NCI-H345 treated with DMSO at 0.1 percent for 48 hours (cell line): ENCODE results near the gene DCTN3.

ENCODE experiments used
- DNase-seq: peaks from one replicate; lab custom pipeline; 2025; ENCODE audit not compliant: unreplicated experiment; lab: John Stamatoyannopoulos, UW

Gene DCTN3

DNA sequence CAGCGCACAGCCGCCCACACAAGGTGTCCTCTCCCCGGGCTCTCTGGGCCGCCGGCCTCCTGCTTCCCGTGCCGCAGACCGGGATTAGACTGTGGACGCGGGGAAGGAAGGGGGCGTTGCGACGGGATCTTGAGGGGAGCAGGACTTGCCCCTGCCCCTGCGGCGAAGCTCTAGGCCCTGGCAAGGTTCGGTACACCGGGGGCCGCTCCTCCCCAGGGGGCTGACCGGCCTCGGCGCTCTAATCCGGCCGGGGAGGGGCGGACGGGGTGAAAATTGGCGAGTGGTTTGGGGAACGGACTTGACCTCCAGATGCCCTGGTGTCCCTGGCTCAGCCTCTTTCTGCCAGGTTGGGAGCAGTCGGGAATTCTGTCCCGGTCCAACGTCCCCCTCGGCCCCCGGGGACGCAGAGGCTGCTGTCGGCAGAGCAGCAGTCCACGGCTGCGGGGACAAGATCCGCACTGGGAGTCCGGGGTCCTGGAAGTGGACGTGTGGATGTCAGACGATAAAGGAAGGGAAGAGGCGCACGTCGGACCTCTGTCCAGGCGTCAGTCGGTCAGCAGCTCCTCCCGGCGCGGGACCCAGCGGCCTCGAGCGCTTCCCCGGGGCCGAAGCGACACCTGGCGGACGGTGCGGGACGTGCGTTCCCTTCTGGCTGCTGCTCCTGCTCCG is 28.9 kb downstream of the DCTN3 start:
- DNase-seq = peak; percentile 51

GRCh38 chr9:34590381-34591247 is 29.7 kb downstream of the DCTN3 start:
- DNase-seq = no peak

DNA sequence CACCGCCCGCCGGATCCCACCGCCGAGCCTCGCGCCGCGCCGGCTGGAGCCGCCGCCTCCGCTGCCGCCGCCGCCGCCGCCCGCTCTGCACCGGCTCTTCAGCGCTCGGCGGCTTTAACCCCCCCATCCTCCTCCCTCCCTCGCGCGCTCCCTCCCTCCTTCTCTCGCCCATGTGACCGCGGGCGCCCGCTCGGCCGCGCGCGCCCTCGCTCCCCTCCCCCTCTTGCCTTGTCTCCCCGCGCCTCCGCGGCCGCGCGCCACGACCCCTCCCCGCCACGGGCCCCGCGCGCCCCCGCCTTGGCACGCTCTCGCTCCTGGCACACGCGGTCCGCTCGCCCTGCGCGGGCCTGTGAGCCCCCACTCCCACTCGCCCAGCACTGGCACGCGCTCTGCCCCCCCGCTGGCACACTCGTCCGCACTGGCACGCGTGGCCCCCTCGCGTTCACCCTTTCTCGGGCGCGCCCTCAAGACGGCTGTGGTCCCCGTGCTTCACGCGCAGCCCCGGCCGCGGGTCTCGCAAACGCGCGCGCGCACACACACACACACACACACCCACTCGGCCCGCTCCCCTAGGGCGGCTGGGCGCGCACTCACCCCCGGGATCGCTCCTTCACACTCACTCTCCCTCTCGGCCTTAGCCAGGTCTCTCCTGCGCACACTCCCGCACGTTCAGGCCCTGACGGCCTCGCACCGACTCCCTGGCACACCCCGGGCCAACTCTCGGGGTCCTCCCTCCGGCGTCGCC is 30.5 kb downstream of the DCTN3 start, which contains the start of gene CNTFR:
Gene CNTFR, minus strand, starts transcription at position 89 of the 745 bp plus-strand sequence. CDS start 20,743 bp downstream, outside the sequence.
- no peak for DNase-seq

GRCh38 chr9:34588671-34589635 is 31.3 kb downstream of the DCTN3 start:
- no peak for DNase-seq

- no peak for DNase-seq
These were observed 33.0 kb downstream of the DCTN3 start for GRCh38 chr9:34587271-34587670.

DNA sequence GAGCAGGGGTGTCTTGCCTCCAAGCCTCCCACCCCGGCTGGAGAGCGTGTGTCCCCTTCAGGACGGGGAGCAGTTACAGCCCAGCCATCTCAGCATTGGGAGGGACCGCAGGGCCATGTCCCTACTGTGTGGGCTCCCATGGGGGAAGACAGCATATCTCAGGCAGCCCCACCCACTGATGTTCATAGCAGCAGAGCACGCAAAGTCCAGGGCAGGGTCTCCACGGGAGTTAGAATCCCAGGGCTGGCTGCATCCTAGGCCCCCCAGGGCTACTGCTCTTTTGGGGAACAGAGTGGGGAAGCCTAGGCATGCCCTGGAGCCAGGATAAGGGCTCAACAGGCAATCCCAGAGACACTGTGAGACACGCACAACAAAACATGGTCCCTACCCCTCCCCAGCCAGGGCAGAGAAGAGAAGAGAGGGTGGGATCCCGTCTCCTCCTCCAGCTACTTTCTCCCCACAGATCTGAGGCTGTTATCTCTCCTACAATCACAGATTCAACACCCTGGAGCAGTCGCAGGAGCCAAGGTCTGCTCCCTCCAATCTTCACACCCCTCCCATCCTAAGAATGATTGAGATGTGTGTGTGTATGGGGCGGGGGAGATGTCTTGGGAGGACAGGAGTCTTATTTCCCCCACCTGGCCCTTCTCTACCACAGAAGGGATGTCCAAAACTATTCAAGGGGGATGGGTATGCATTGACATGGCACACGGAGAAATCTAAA is 34.2 kb downstream of the DCTN3 start:
- no peak for DNase-seq

DNA sequence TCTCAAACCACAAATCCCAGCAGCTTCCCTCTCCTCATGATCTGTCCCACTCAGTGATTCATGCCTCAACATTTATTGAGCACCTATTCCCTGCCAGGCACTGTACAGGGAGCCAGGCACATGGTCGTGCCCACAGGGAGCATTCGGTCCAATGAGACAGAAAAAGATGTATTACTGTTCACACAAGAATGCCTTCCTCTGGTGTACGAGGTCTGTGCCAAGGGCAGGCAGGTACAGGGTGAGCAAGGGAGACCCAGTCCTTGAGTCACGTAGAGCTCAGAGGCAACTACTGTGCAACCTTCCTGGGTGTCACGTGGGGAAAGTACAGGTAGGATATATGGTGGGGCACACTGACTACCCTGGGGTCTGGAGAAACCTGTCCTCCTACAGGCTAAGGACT is 35.3 kb downstream of the DCTN3 start:
- no peak for DNase-seq

DNA sequence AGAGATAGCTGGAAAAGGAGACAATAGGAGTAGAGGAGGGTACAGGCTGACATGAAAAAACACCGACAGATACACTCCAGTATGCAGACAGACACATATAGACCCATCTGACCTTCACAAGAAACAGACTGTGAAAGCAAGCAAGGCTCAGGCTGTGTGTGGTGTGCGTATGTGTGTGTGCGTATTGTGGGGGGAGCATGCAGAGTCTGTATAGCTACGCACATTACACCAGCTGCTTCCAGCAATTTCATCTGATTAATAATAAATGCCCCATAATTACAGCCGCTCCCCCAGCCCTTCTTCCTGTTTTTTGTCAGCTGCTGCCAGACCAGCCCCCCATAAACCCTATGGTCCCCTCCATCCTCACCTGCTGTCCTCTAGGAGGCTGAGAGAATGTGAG is 37.5 kb downstream of the DCTN3 start:
- DNase-seq = no peak

GRCh38 chr9:34581318-34581717 is 39.0 kb downstream of the DCTN3 start:
- no peak for DNase-seq

- no peak for DNase-seq
These were observed 39.9 kb downstream of the DCTN3 start for GRCh38 chr9:34580358-34580757.

DNA sequence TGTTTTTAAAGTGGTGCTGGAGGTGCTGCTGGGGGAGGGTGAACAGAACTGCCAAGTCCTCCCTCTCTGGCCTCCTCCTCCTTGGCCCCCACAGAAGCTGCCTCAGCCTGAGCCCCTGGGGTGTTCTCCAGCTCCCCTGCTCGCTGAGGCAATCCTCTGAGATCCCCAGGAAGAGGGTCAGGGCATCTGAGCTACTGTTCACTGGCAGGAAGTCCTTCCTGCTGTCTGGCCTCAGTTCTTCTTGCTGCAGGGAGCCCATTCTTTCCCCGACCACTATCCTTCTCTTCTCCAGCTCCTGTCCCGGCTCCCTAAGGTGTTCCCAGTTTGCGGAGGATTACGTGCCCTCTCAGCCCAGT is 40.5 kb downstream of the DCTN3 start:
- DNase-seq = no peak

- no peak for DNase-seq
These were observed 41.0 kb downstream of the DCTN3 start for GRCh38 chr9:34579104-34579807.

GRCh38 chr9:34578241-34579103 is 41.8 kb downstream of the DCTN3 start:
- DNase-seq = no peak

DNA sequence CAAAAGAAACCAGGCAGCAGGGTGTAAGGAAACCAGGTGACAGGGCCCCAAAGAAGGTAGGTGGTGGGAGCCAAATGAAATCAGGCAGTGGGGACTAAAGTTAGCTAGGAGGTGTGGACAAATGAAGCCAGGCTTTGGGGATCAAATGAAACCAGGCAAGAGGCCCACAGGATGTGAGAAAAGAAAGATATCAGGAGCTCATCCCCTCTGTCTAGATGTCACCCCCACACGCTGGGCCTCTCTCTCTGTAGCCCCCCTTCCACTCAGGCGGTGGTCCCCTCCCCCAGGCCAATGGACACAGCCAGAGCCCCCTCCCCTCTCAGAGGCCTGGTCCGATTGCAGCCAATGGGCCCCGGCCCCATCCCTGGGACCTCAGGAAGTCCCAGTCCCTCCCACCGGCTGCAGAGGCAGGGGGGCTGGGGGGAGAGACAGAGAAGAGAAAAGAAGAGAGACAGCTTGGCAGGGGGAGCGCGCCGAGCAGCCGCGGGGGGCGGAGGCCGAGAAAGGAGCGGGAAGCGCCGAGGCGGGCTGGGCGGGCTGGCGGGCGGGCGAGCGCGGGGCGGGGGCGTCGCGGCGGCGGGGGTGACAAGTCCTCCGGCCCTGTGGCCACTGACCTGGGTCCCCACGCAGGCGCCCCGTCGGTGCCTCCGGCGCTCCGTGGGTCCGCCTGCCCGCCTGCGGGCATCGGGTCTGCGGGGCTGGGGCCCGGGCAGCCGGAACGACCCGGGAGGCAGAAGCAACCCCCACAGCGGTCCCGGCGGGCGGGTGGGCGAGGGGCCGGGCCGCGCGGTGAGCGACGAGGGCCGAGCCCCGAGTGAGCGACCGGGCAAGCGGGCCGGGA is 42.7 kb downstream of the DCTN3 start:
- no peak for DNase-seq

- DNase-seq = no peak
These were observed 43.5 kb downstream of the DCTN3 start for GRCh38 chr9:34576597-34577399.

GRCh38 chr9:34575862-34576596 is 44.3 kb downstream of the DCTN3 start:
- DNase-seq = no peak
